ENCODE results near the gene CDK12. TPM values are rescaled to one million over a fixed set of nuclear protein-coding genes. Genes with fewer than 3 reads are reported as not detected.
A peak's percentile ranks its signal among the peaks of the same experiment; 100 is the strongest.

Gene CDK12
- total RNA-seq, 4 donors from 2014 or later = 39.3 to 50.4 (median 40.7) TPM

- H3K9me3 ChIP-seq = peaks cover 0 to 8% (median 0%) of the 10 kb centered on the region in 4 donors
- DNase-seq (ENCODE audit: low spot score in 2 of 2) = peak; percentile 29 to 33
- H3K36me3 ChIP-seq = peaks cover 0 to 35% (median 0%) of the 10 kb centered on the region in 3 donors
- H3K27ac ChIP-seq = peak overlapping the region in 2 of 4 donors; percentile 59 to 81
- H3K4me1 ChIP-seq = peaks cover 0 to 17% (median 4%) of the 10 kb centered on the region in 4 donors
- H3K27me3 ChIP-seq = no peaks in the 10 kb centered on the region
- WGBS, 2 donors = 3 to 5% methylated on average over 25 to 49 of the region's 66 CpGs
- H3K4me3 ChIP-seq = peak overlapping the region; percentile 38 to 73 (median 64)
- TF ChIP-seq POLR2A (IDR thresholded peaks at IDR 0.05) = no peak
- TF ChIP-seq EP300 (IDR thresholded peaks at IDR 0.05) = no peak
- no peak for TF ChIP-seq CTCF (IDR thresholded peaks at IDR 0.05)
These were observed 112.4 kb downstream of the CDK12 start for GRCh38 chr17:39573447-39574298.

- no peak for DNase-seq (ENCODE audit: low spot score in 2 of 2)
- H3K4me1 ChIP-seq = peaks cover 0 to 24% (median 4%) of the 10 kb centered on the region in 4 donors
- 25 to 27% methylated on average over 7 of the region's 7 CpGs for WGBS, 2 donors
- H3K27ac ChIP-seq = no peak overlapping the region
- TF ChIP-seq CTCF (IDR thresholded peaks at IDR 0.05) (peak in 1 of 5 experiments; percentile 17), POLR2A (IDR thresholded peaks at IDR 0.05) (no peak), EP300 (IDR thresholded peaks at IDR 0.05) (no peak)
- H3K4me3 ChIP-seq = no peak overlapping the region
- H3K9me3 ChIP-seq = peaks cover 0 to 3% (median 0%) of the 10 kb centered on the region in 4 donors
- H3K27me3 ChIP-seq = no peaks in the 10 kb centered on the region
- H3K36me3 ChIP-seq = peaks cover 0 to 10% (median 0%) of the 10 kb centered on the region in 3 donors
These were observed 114.9 kb downstream of the CDK12 start for GRCh38 chr17:39576187-39576586.

GRCh38 chr17:39578272-39578671 lies 117.0 kb downstream of the CDK12 start:
- Histone ChIP-seq H3K9me3 (no peaks in the 10 kb centered on the region), H3K27ac (no peak overlapping the region), H3K4me3 (no peak overlapping the region), H3K27me3 (no peaks in the 10 kb centered on the region), H3K36me3 (no peaks in the 10 kb centered on the region), H3K4me1 (peaks cover 0 to 19% (median 2%) of the 10 kb centered on the region in 4 donors)
- 81 to 83% methylated on average over 2 of the region's 2 CpGs for WGBS, 2 donors
- TF ChIP-seq POLR2A (IDR thresholded peaks at IDR 0.05) (no peak), CTCF (IDR thresholded peaks at IDR 0.05) (no peak), EP300 (IDR thresholded peaks at IDR 0.05) (no peak)
- no peak for DNase-seq (ENCODE audit: low spot score in 2 of 2)

GRCh38 chr17:39579318-39580081 lies 118.2 kb downstream of the CDK12 start:
- Histone ChIP-seq H3K27me3 (no peaks in the 10 kb centered on the region), H3K27ac (no peak overlapping the region), H3K9me3 (no peaks in the 10 kb centered on the region), H3K4me3 (no peak overlapping the region), H3K36me3 (no peaks in the 10 kb centered on the region), H3K4me1 (peaks cover 0 to 9% (median 0%) of the 10 kb centered on the region in 4 donors)
- no peak for DNase-seq (ENCODE audit: low spot score in 2 of 2)
- TF ChIP-seq POLR2A (IDR thresholded peaks at IDR 0.05) (no peak), EP300 (IDR thresholded peaks at IDR 0.05) (no peak), CTCF (IDR thresholded peaks at IDR 0.05) (no peak)
- 26 to 27% methylated on average over 8 of the region's 8 CpGs for WGBS, 2 donors
